Measurements from ENCODE around the gene SMARCA2.

Gene SMARCA2

DNA sequence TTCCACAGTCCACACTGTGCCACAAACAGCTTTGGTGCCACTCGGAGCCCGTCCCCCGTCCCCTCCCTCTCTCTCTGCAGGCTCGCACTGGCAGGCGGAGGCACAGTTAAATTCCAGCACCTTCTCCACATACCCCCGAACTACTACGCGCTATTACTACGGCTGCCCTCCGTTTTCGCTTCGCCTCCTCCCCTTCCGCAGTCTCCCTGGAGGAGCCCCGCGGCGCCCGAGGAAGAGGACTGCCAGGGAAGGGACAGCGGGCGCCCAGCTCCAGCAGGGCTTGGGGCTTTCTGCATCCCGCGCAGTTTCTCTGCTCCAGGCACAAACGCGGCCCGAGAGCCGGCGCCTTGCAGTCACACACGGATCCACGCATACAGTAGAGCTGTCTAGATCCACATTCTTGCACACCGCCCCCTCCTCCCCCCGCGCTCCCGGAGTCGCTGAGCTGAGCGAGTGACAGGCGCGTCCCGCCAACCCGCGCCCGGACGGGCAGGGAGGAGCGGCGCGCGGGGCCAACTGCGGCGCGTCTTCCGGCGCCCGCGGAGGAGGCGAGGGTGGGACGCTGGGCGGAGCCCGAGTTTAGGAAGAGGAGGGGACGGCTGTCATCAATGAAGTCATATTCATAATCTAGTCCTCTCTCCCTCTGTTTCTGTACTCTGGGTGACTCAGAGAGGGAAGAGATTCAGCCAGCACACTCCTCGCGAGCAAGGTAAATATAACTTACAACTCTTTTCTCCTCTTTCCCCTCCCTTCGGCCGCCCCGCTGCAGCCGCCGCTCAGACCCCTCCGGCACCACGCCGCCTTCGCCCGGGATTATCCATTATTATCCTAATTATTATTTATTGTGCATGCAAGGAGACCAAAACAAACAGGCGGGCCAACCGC is at the start of gene SMARCA2:
Gene SMARCA2, plus strand, starts transcription at position 652 of the 885 bp plus-strand sequence. CDS start 13,676 bp downstream, outside the sequence.
- peak; percentile 93 for DNase-seq (ENCODE audit: low read depth)

DNA sequence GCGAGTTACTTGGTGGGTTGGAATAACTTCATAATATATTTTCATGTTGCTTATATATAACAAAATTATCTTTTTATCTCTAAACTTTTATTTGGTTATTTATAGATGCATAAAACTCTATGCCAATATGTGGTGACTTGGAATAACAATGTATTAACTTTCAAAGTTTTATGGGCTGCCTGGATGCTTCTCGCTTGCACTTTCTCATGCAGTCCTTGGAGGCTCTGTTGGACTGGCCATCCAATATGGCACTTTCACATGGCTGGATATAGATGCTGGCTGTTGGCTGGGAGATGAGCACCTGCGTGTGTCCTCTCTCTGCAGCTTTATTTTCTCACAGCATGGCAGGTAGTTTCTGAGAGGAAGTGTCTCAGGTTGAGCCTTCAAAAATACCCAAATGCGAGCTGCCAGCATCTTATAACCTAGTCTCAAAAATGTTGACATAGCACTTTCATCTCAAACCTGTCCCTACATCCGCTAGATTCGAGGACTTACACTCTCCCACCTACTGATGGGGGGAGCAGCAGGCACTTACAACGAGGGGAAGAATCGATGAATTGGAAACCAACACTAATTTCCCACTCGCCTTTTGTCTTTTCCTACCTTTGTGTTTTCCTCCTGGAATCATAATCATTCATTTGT is 48.3 kb upstream of the SMARCA2 start:
- no peak for DNase-seq (ENCODE audit: low read depth)

DNA sequence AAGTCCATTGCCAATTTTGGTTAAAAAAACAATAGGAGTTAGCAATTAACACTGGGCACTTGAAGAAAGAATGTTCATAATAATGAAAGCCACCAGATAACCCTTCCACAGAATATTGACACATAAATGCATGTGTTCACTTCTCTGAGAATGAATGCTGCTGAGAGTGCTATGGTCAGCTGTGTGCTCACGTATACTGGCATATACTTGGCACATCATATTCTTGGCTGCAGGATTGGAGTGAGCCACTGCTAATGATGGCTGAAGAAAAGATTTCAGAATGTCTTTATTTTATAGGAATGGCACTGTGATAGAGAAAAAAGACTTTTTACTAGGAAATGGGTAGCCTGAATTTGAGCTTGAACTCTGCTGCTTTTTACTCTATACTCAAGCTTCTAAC is 46.0 kb upstream of the SMARCA2 start:
- no peak for DNase-seq (ENCODE audit: low read depth)

DNA sequence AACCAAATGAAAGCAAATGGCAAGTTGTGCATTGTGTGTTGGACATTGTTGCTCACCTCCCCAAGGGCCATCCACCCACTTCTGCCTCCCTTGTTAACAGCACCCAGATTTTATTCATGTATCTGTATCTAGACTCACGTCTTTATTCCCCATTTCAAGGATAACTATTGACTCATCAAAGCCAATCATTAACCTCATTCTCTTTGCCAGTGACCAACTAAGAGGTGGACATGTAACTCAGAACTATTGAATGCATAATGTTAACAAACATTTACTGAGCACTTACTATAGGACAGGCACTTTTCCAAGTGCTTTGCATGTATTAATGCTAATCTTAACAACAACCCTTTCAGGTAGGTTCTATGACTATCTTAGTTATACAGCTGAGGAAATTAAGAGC is 45.2 kb upstream of the SMARCA2 start:
- DNase-seq (ENCODE audit: low read depth) = no peak

DNA sequence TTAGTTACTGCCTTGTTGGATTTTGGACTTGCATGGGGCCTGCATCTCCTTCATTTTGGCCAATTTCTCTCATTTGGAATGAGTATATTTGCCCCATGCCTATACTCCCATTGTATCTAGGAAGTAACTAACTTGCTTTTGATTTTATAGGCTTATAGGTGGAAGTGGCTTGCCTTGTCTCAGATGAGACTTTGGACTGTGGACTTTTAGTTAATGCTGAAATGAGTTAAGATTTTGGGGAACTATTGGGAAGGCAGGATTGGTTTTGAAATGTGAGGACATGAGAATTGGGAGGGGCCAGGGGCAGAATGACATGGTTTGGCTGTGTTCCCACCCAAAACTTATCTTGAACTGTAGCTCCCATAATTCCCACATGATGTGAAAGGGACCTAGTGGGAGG is 42.5 kb upstream of the SMARCA2 start:
- DNase-seq (ENCODE audit: low read depth) = no peak

DNA sequence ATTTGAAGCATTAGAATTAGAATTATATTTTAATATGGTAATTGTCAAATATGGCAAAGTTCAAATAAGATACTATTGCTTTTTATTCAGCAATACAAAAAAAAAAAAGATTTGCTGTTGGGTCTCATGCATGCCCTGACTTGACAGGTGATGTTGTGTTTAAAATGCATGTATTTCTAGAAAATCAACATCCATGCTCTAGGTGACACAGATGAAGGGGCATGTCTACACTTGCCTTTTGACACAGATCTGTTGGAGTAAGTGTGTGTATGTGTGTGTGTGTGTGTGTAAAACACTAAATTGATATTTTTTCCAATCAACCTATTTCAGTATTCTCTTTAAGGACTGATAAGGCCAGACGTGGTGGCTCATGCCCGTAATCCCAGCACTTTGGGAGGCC is 38.1 kb upstream of the SMARCA2 start:
- DNase-seq (ENCODE audit: low read depth) = no peak

DNA sequence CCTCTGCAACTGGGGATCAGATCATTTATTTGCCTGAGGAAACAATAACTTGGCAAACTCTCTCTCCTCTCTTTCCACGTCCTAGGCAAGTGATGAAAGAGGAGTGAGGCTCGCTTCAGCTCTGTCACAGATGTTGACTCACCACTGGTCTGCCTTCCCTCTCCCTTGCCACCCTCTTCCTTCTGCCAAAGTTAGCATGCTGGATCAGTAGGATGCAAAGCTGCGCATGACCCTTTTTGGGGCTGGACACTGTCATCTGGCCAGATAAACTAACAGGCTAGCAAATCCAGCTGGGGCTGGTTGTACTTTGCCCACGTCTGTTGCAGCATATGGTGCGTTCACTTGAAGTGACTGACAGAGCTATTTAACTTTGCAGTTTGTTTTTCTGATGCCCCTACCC is 36.2 kb upstream of the SMARCA2 start:
- DNase-seq (ENCODE audit: low read depth) = no peak

DNA sequence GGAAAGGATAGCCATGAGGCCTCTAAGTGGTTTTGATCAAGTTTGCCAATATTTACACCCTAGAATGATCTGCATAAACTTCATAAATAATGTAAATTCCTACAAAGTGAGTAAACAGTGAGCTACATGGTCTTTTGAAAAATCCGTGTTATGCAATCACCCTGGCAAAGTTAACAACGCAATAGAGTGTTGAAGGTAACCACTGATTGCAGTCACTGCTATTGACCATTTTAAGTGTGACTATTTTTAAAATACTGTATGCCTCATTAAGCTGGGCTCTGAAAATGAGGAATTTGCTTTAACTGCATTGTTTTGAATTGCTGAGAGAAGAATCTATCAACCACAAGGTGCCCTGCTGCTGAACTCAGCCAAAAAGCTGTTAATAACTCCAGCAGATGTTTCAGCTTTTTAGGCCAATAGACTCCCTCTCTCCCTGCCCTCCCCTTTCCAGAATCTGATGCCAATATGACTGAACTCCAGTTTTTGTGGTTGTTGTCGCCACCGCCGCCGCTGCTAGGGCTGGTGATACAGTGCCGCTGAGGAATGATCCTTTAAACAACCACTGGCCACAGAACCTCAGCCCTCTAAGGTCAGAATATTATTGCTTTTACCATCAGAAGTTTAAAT is 35.3 kb upstream of the SMARCA2 start:
- DNase-seq (ENCODE audit: low read depth) = no peak

DNA sequence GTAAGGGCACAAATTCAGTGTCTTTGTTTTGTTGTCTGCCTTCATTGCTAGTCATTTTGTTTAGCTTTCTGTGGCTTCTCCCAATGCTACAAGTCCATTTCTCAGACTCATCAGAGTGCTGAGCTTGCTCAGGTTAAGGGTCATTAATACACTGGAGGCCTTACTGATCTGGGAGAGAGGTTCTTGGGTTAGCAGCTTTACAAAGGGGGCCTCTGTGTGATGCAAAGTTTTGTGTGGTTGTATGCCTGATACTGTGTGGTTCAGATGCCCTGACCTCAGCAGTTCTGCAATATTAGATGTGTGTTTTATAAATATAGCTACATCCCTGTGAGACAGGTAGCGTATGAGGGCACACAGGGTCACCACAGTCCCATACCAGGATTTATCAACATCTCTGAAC is 34.8 kb upstream of the SMARCA2 start:
- DNase-seq (ENCODE audit: low read depth) = no peak

DNA sequence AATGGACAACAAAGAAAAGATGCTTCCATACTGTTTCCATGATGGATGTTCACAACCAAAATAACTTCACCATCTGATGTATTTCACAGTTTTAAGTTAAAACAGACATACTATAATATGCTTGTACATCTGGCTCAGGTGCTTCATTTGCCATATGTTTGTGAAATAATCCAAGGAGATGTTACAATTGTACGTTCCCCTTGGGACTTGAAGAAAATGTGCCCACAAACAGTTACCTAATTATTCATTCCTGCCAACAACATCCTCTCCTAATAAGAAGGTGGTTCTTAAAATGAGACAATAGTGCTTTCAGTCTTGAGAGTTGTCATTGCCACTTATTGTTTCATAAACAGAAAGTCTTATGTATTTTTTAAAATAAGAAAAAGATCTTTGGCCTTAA is 33.1 kb upstream of the SMARCA2 start:
- DNase-seq (ENCODE audit: low read depth) = no peak

DNA sequence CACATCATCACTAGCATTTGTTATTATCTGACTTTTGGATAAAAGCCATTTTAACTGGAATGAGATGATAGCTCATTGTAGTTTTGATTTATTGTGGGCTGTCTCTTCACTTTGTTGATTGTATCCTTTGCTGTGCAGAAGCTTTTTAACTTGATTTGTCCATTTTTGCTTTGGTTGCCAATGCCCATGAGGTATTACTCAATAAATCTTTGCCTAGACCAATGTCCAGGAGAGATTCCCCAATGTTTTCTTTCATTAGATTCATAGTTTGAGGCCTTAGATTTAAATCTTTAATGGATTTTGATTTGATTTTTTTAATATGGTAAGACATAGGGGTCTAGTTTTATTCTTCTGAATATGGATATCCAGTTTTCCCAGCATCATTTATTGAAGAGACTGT is 28.8 kb upstream of the SMARCA2 start:
- no peak for DNase-seq (ENCODE audit: low read depth)

DNA sequence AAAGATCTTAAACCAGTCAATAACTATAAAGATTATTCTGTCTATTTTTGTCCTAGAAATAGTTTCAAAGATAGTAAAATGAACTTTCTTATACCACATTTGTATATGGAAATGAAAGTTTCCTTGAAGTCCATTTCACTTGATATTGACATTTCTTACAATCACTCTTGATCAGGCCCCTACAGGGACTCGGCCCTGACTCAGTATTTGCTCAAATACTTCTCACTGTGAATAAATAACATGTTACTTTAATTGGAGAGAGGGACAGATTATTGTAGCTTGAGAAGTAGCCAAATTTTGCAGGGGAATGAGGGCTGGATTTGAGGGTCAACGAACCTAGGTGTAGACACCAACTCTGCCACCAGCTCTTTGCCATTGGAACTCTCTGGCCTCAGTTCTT is 25.6 kb upstream of the SMARCA2 start:
- DNase-seq (ENCODE audit: low read depth) = no peak

DNA sequence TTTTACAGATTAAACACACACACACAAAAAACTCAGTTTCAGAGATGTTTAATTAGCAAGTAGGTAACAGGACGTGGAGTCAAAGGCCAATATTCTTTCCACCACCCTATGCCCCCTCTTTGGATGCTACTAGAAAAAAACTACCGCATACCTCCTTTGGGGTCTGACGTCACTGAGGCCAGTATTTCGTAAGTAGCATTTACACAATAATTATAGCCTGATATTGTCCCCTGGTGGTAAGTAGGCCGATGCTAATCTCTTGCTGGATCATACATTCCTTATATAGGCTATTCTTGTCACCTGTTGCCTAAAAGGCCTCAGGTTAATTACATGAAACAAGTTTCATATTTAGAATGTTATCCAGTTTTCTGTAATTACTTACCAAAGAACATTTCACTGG is 21.0 kb upstream of the SMARCA2 start:
- DNase-seq (ENCODE audit: low read depth) = no peak

DNA sequence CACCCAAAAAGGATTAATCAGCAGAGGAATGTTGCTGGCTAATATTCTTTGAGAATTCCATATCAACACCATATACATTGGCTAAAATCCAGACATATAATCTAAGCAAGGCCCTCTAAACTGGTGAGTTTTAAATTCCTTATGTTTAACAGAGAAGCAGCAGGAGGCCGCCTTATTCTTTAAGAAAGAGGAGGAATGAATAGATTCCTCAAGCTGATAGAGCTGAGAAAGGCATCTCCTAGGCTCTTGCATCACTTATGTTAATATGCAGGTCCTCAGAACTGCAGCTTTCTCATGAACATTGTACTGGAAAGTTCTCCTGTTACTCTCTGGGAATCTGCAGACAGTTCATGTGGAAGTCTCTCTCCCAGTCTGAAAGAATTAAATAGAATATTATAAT is 20.1 kb upstream of the SMARCA2 start:
- no peak for DNase-seq (ENCODE audit: low read depth)

DNA sequence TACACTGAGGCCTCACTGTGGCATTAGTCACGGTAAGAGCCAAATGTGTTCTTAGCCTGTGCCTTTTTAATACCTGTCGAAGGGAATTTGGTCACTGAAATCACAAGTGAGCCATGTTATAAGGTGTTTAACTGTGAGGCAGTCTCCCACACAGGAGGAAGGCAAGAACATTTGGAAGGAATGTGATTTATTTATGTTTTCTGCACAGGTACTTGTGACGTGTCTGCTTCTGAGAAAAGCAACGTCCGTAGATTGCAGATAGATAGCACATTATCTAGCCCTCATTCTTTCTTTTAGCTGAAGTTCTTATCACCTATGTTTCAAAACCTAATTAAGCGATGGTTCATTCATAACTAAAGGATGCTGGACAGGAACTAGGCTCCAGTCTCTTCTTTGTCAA is 19.0 kb upstream of the SMARCA2 start:
- no peak for DNase-seq (ENCODE audit: low read depth)

DNA sequence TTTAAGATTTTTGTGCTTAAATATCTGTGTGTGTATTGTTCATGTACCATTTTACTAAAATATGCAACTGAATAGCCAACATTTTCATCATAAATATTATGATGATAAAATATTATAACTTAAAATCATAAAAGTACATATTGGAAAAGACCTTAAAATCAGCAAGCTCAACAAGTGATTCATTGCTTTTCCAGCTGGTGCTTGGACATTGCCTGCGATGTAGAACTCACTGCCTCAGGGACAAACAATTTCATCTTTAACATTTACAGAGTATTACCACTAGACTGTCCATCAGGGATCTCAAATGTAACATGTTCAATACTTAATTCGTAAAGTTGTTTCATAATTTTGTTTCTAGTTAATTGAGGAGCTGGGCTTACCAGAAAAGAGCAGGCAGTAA is 17.5 kb upstream of the SMARCA2 start:
- no peak for DNase-seq (ENCODE audit: low read depth)

DNA sequence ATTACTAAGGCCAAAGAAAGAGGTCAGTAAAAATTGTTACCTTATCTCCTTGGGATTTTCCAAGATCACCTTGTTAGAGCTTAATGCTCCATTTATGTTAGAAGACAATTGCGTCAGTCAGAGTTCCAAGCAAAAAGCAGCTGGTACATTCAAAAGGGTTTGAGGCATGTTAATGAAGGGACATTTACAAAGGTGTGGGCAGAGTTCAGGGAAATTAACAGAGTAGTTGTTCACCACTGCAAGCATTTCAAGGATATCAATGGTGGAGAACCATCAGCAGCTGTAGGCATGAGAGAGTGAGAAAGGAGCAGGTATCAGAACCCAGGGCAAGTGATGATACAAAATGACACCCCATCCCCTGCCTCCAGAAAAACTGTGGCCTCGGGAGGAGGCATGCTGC is 17.0 kb upstream of the SMARCA2 start:
- no peak for DNase-seq (ENCODE audit: low read depth)

DNA sequence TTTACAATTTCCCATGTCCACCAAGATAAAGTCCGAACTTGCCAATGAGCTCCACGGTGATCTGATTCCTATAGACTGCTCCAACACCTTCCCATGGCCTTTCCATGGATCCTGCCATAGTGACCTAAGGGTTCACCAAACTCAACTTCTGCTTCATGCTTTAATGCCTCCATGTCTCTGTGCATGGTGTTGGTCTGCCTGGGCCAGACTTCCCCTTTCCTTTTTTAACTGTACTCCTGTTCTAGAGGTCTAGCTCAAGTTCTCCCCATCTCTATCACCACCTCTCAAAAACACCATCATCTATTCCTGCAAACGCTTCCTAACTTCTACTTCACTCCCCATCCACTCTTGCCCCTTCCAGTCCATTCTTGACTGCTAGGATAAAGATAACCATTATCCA is 14.8 kb upstream of the SMARCA2 start:
- DNase-seq (ENCODE audit: low read depth) = no peak

DNA sequence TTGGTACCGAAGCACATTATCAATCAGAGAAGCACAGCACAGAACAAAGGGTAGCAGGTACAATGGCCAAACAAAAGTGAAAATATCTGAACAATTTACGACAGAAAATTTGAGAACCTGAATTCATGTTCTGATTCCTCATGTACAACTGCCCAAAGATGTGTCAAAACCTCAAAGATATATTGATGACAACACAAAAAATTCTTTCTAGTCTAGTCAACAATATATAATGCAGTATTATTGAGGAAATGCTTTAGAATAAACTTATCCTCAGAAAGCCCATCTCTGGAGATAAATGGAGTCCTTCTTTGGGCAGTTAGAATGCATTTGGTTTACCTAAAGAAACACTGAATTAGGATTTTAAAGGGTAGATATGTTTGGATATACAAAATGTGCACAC is 6.8 kb upstream of the SMARCA2 start:
- no peak for DNase-seq (ENCODE audit: low read depth)

DNA sequence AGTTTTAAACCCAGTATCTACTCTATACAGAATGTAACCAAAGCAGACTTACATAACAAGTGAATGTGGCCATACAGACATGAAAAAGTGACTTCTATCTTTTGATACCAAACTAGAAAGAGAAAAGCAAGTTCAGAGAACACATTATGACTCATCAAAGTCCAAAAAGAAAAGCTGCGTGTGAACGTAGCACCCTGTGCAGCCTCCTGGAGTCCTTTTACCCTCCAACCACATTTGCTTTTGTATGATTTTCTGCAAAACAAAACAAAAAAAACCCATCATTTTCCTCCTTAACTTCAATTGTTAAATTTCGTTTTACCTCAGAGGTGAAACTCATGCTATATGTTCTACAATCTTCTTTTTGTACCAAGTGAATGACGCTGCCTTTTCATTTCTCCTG is 2.8 kb upstream of the SMARCA2 start:
- DNase-seq (ENCODE audit: low read depth) = no peak

DNA sequence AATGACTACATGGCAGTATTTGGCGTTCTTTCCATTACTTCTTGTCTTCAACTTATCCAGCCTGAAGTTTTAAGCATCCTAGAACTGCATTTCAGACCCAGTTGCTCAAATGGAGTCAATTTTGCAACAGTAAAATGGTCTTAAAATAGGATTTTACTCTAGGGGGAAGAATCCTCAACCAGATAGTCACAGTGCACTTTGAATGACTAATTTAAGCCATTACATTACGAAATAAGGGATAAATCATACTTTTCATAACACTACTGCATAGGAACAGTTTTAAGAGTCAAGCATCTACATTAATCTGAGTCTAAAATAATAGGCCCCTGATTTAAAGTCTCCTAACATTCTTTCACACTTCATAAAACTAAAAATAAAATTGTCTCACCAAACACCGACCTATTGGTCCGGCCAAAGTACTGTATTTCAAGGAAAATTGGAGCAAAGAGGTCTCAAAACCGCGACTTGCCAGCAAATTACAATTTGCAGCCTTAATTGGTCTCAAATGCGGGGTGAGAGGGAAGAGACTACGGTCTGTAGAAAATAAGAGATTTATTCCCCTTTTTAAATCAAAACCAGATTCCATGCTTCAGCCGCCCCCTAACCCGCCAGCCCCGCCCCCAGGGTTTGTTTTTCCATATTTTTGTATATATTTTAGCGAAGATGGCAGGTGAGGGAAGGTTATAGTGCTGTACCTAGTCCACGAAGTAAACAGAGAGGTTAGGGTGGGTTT is 1.2 kb upstream of the SMARCA2 start:
- DNase-seq (ENCODE audit: low read depth) = no peak

DNA sequence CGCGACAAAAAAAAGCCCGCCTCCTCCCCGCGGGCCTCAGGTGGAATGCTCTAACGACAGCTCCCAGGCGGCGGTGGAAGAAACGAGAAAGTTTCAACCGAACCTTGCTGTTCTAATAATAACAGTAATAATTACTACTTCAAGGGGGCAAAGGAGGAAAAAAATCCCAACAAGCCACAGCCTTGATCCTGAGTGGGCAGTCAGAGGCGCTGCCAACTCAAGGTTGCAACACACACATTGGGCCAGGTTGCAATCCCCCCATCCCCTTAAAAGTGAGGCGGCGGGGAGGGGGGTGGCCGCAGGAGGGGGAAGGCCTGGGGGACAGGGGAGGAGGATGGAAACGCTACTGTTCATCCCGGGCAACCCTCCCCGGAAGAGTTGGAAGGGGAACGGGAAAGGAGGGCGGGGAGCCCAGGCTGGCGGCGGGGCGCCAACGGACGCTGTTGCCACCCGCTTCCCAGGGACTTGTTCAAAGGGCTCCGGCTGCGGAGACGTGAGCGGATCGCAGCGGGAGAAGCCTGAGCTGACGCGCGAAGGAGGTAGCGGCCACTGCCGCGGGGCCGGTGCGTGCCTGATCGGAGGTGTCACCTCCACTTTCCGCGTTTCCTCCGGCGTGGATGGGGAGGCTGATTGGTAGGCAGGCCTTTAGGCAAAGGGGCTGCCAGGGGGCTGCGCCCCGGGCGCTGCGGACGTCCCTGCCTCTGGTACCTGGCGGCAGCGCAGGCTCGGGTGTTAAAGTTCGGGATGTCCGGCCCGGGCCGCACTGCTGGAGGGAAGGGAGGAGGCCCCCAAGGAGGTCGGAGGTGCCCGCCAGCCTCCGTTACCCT is 647 bp downstream of the SMARCA2 start:
- peak; percentile 14 for DNase-seq (ENCODE audit: low read depth)
